ENCODE results near the gene CD79B.
"Not testable (repeated sequence)": the region's sequence is repeated elsewhere in the genome, so short reads cannot be mapped to it uniquely, and the experiment has no call there.

Gene CD79B

DNA sequence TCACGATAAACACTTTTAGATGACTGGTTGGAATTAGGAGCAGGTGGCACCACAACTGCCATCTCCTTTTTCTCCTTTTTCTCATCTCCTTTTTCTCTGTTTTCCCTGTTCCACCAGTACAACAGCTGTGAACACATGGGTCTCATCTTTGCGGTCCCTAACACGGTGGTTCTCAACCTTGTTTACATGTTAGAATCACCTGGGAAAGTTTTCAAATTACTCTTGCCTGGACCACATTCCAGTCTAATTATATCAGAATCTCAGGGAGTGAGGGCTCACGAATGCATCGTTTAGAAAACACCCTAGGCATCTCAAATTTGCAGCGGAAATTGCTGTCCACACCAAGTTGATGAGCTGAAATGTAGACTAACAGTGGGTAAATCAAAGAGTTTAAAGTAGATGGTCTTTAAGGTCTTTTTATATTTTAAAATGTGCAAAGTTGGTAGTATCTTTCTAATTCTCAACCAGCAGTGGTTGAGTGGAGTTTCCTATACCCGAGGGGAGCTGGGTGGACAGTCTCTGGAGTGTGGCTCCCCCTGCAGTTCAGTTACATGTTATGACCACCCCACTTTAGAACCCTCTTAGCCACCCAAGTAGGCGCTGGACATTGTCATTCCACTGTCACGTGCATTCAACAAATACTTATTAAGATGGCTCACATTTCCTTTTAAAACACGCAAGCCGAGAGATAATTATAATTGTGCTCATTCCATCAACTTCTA, 39.7 kb downstream of the CD79B start:
- DNase-seq, result peak; percentile 39
- in situ Hi-C loops (cut with MboI; ENCODE audit: low pct_unique_long_range_greater_than_20kb, low sequenced_read_pairs), result not testable (repeated sequence)

DNA sequence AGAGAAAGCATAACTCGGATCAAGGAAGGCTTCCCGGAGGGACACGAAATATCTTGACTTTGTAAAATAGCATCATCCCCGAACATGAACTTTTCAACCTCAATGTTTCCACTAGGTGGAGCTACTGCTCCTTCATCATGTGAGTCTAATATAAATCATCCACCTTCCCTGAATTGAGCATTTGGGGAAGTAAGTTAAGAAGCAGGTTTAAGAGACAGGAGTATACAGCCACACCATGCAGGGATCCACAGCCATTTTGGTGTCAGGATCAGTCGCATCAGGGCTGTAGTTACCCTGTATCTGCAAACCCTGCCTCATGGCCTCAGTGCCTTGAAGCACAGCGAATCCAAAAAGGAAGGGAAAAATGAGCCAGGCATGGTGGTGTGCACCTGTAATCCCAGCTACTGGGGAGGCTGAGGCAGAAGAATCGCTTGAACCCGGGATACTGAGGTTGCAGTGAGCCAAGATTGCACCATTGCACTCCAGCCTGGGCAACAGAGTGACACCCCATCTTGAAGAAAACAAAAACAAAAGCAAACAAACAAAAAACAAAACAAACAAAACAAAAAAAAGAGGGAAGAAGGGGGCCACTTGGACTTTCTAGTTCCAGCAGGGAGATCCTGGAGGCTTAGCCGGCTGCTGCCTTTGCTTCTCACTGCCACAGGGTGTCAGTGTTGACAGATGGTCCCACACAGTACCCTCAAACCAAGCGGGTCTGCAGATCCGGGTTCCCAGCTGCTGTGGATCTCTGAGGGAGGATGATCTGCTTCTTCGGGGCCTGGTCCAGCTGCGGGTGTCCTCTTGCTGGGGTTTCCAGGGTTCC, 42.9 kb downstream of the CD79B start:
- DNase-seq, result peak; percentile 68
- in situ Hi-C loops (cut with MboI; ENCODE audit: low pct_unique_long_range_greater_than_20kb, low sequenced_read_pairs), result not testable (repeated sequence)

DNA sequence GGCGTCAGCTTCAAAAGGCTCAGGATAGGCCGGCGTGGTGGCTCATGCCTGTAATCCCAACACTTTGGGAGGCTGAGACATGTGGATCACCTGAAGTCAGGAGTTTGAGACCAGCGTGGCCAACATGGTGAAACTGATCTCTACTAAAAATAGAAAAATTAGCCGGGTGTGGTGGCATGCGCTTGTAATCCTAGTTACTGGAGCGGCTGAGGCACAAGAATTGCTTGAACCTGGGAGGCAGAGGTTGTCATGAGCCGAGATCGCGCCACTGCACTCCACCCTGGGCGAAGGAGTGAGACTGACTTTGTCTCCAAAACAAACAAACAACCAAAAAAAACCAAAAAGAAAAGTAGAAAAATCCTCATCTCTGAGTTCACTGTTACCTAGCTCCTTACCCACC, 47.0 kb downstream of the CD79B start:
- DNase-seq; in situ Hi-C loops (cut with MboI; ENCODE audit: low pct_unique_long_range_greater_than_20kb, low sequenced_read_pairs): not testable (repeated sequence)

DNA sequence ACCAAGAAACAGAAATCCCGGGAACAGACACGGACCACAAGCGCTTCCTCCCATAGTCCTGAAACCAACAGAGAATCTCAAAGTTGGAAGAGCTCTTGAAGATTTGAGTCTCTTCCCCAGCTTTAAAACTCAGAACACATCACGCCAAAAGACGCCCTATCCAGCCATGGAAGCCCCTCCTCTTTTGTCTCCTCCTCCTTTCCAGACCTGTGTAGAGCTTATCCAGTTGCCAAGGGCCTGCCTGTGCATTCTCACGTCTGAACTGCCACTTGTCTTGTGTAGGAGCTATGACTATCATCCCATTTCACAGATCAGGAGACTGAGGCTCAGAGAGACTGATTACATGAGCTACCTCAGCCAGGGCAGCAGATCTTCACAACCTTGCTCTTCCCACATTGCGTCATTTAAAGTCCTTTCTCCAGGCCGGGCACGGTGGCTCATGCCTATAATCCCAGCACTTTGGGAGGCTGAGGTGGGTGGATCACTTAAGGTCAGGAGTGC, 49.5 kb downstream of the CD79B start:
- in situ Hi-C loops (cut with MboI; ENCODE audit: low pct_unique_long_range_greater_than_20kb, low sequenced_read_pairs); DNase-seq: not testable (repeated sequence)

- DNase-seq, result peak; percentile 76
- in situ Hi-C loops (cut with MboI; ENCODE audit: low pct_unique_long_range_greater_than_20kb, low sequenced_read_pairs), result no loop called here
Measured at GRCh38 chr17:63881935-63882601, 50.1 kb downstream of the CD79B start, which contains the start of gene GH2. TSS of gene GH2 (minus strand) at chr17:63881944. CDS start at chr17:63881801, 143 bp downstream.

- in situ Hi-C loops (cut with MboI; ENCODE audit: low pct_unique_long_range_greater_than_20kb, low sequenced_read_pairs); DNase-seq: not testable (repeated sequence)
Measured at GRCh38 chr17:63881337-63881736, 50.8 kb downstream of the CD79B start.

GRCh38 chr17:63880706-63881105, 51.4 kb downstream of the CD79B start:
- no peak for DNase-seq
- in situ Hi-C loops (cut with MboI; ENCODE audit: low pct_unique_long_range_greater_than_20kb, low sequenced_read_pairs), result no loop called here
